ENCODE results near the gene SEMA6D. TPM values are rescaled to one million over a fixed set of nuclear protein-coding genes. Genes with fewer than 3 reads are reported as not detected.

SEMA6D gene
- total RNA-seq, 1 donor from 2014 or later, result not detected

DNA sequence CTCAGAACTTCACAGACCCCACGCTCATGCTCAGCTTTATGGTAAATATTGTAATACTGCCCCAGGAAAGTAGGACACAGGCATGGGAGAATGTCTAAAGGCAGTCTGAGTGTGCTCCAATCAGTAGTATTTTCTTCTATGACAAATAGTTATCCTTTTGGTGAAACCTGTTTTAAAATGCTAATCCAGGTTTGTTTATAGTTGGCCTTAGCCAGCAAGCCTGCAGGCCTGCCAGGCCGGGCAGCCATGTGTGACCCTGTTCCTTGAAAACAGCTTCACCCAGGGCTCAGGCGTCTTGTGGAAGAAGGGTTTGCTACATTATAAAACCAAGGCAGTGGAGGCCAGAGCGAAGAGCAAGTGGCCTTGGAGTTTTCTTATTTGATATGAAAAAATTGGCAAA is 104.7 kb downstream of the SEMA6D start:
- intact Hi-C loops (cut with micrococcal nuclease), result no loop called here
